Stimulated activated CD4-positive, alpha-beta T cell treated with anti-CD3 and anti-CD28 coated beads, TNF-alpha, amount 100 ng/mL, for 24 hours (primary cell): ENCODE measurements around the gene BCAR1.

Experiments used
- DNase-seq, 3 experiments: peaks; one replicate each; pipeline ENCODE4 v3.0.0-alpha.2; 2020; ENCODE audit warnings: low read depth in 3 of 3

Gene BCAR1

DNA sequence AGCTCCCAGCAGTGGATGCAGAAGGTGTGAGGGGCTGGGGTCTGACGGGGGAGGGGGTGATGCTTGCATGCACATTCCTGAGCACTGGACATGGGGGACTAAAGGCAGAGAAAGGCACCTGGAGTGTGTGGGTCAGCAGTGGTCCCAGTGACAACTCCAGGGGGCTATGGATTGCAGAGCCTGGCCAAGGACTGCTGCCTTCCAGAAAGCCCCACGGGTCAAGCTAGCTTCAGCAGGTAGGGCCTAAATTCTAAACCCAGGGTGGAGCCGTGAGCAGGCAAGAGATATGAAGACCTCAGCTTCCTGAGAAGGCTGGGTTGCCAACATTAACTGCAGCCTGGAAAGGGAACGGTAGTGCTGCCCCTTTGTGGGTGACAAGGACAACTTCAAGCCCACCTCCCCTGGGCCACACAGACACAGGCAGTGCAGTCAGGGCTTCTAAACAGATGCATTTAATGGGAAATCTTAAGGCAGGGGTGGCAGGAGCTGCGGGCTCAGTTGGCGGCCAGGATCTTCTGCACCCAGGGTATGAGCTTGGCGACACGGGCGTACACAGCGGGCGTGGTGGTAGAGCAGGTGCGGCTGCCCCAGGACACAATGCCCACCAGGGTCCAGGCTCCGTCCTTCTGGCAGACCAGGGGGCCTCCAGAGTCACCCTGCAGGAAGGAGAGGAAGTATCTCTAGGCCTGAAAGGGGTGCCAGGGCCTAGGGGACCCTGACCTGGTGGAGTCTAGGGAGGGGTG is 47.6 kb downstream of the BCAR1 start:
- no peak for DNase-seq

GRCh38 chr16:75203096-75203495 is 48.3 kb downstream of the BCAR1 start:
- DNase-seq: no peak

- DNase-seq: no peak
Measured at GRCh38 chr16:75202069-75202590, 49.3 kb downstream of the BCAR1 start.

DNA sequence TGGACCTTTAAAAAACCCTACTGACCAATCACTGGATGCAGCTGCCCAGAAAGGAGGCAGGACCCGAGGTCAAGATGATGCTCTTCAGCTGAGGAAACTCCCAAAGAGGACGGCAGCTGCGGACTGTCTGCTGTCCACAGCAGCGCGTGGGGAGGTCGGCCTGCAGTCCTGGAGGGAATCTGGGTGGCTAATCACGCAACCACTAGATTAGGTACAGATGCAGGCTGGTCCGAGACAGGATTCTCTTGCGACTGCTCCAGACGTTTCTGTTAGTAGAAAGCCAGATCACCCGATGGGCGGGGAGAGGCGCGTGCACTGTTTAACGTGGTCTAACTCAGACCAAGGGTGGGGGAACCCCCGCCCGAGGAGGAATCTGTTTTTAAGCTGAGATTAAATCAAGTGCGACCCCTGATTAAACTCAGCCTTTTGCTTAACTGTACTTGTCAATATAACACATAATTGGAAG is 53.3 kb downstream of the BCAR1 start:
- DNase-seq: no peak

- DNase-seq: no peak
Measured at GRCh38 chr16:75197522-75198134, 53.8 kb downstream of the BCAR1 start.

DNA sequence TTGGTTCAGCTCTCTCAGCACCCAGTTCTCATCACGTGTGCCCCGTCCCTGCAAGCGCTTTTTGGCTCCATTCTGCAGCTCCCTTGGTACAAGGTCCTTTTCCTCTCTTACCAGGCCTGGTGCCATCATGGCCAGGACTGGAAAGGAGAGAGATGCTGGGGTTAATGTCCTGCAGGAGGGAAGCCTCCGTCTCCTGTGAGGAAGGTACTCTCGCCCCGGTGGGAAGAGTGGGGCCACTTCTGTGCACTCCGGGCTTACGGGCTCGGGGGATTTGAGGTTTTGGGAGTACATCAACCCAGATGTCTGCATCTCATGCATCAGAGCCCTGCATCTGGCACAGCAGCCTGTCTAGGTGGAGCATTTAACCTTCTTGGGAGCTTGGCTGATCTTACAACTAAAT is 54.6 kb downstream of the BCAR1 start:
- DNase-seq: no peak

GRCh38 chr16:75195811-75196790 is 55.3 kb downstream of the BCAR1 start:
- DNase-seq: no peak

- no peak for DNase-seq
Measured at GRCh38 chr16:75193730-75194444, 57.5 kb downstream of the BCAR1 start.

- DNase-seq: no peak
Measured at GRCh38 chr16:75193265-75193650, 58.2 kb downstream of the BCAR1 start.

- no peak for DNase-seq
Measured at GRCh38 chr16:75192606-75193264, 58.7 kb downstream of the BCAR1 start.

GRCh38 chr16:75189638-75190245 is 61.7 kb downstream of the BCAR1 start:
- DNase-seq: no peak

- DNase-seq: no peak
Measured at GRCh38 chr16:75188832-75189477, 62.5 kb downstream of the BCAR1 start.

- DNase-seq: no peak
Measured at GRCh38 chr16:75181630-75182029, 69.8 kb downstream of the BCAR1 start.

DNA sequence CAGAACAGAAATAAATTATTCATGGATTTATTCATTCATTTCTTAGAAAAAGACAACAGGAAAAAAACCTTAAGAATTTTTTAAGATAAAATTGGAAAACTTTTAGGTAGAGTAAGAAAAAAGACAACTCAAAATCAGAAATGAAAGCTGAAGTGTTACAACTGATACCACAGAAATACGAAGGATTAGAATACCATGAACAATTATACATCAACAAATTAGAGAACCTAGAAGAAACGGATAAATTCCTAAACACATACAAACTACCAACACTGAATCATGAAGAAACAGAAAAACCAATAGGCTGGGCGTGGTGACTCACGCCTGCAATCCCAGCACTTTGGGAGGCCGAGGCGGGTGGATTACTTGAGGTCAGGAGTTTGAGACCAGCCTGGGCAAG is 72.2 kb downstream of the BCAR1 start:
- DNase-seq: no peak
